Gastroesophageal sphincter (tissue), 4 donors: ENCODE measurements around the gene CCNG1. TPM values are rescaled to one million over a fixed set of nuclear protein-coding genes. Genes with fewer than 3 reads are reported as not detected.

Source experiments
- ATAC-seq: fragments of 150-250 bp; one replicate; pipeline ENCODE4 v1.9.1; 2016; ENCODE audit warnings: mild to moderate bottlenecking, moderate library complexity
- H3K27ac ChIP-seq, 4 donors: fragments of 200-600 bp; sonication (generic) in 3 of 4; 1 replicate in 3 of 4; 2 replicates in 1 of 4; pipeline ENCODE4 v1.5.1; 2016 to 2019
- H3K27me3 ChIP-seq: fragments of 200-600 bp; sonication (generic); one replicate; pipeline ENCODE4 v1.5.1; 2019
- H3K36me3 ChIP-seq, 2 donors: fragments of 200-600 bp; sonication (generic); one replicate each; pipeline ENCODE4 v1.5.1; 2019; ENCODE audit warnings: control low read depth in 1 of 2
- H3K4me1 ChIP-seq, 3 donors: fragments of 200-600 bp; sonication (generic); 1 replicate in 2 of 3; 2 replicates in 1 of 3; pipeline ENCODE4 v1.5.1; 2016 to 2019; ENCODE audit warnings: control low read depth in 2 of 3
- H3K4me3 ChIP-seq, 2 donors: fragments of 200-600 bp; sonication (generic); one replicate each; pipeline ENCODE4 v1.5.1; 2019; ENCODE audit warnings: mild to moderate bottlenecking in 1 of 2, moderate library complexity in 1 of 2
- H3K9me3 ChIP-seq, 3 donors: fragments of 200-600 bp; sonication (generic); one replicate each; pipeline ENCODE4 v1.5.1; 2017 to 2019; ENCODE audit warnings: control low read depth in 2 of 3
- EP300 ChIP-seq: sonication (generic); formaldehyde crosslinking; IDR thresholded peaks from one replicate; pipeline ENCODE4 v1.6.1; 2017; ENCODE audit warnings: antibody characterized with exemption, mild to moderate bottlenecking
- POLR2A ChIP-seq, 2 donors: fragments of 450-650 bp; IDR thresholded peaks; one replicate each; pipeline ENCODE4 v1.6.1; 2017; ENCODE audit warnings: antibody characterized with exemption in 2 of 2, mild to moderate bottlenecking in 2 of 2, moderate library complexity in 1 of 2
- POLR2AphosphoS5 ChIP-seq: sonication (generic); formaldehyde crosslinking; IDR thresholded peaks from one replicate; pipeline ENCODE4 v1.6.1; 2017; ENCODE audit warnings: antibody characterized with exemption
- WGBS, 2 donors: methylation state at CpG; one replicate each; pipeline ENCODE4 v1.1.5; 2018; ENCODE audit warnings: low coverage in 1 of 2; 5-methylcytosine and 5-hydroxymethylcytosine counted together
- total RNA-seq, 4 donors: library from RNA; depleted of rRNA; stranded (reverse); fragments of >200 nt; gene quantifications; one replicate each; pipeline ENCODE4 v1.1.0, GENCODE V29; 2016
- TF ChIP-seq, protein P1 (sequence below), 4 experiments: fragments of 200-600 bp in 2 of 4; fragments of 450-650 bp in 2 of 4; sonication (generic) in 1 of 4; IDR thresholded peaks; one replicate each; pipeline ENCODE4 v1.5.1; 2017 to 2019; ENCODE audit warnings: antibody characterized with exemption in 4 of 4, mild to moderate bottlenecking in 2 of 4, moderate library complexity in 2 of 4

The CCNG1 gene
- total RNA-seq, 4 donors from 2014 or later, result 132 to 189 (median 166) TPM

- Histone ChIP-seq H3K9me3 (no peaks in the 10 kb centered on the region), H3K36me3 (no peaks in the 10 kb centered on the region), H3K4me3 (no peak overlapping the region), H3K4me1 (peaks cover 0 to 30% (median 19%) of the 10 kb centered on the region in 3 donors), H3K27ac (no peak overlapping the region), H3K27me3 (no peaks in the 10 kb centered on the region)
- TF ChIP-seq, protein P1, sequence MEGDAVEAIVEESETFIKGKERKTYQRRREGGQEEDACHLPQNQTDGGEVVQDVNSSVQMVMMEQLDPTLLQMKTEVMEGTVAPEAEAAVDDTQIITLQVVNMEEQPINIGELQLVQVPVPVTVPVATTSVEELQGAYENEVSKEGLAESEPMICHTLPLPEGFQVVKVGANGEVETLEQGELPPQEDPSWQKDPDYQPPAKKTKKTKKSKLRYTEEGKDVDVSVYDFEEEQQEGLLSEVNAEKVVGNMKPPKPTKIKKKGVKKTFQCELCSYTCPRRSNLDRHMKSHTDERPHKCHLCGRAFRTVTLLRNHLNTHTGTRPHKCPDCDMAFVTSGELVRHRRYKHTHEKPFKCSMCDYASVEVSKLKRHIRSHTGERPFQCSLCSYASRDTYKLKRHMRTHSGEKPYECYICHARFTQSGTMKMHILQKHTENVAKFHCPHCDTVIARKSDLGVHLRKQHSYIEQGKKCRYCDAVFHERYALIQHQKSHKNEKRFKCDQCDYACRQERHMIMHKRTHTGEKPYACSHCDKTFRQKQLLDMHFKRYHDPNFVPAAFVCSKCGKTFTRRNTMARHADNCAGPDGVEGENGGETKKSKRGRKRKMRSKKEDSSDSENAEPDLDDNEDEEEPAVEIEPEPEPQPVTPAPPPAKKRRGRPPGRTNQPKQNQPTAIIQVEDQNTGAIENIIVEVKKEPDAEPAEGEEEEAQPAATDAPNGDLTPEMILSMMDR (IDR thresholded peaks at IDR 0.05), result no peak
- TF ChIP-seq POLR2AphosphoS5, result no peak
- no peak for TF ChIP-seq EP300
- TF ChIP-seq POLR2A (IDR thresholded peaks at IDR 0.05), result no peak
- no peak for ATAC-seq
These were observed 25.7 kb downstream of the CCNG1 start for GRCh38 chr5:163463063-163463435.

GRCh38 chr5:163467682-163468081 is 30.3 kb downstream of the CCNG1 start:
- no peak for ATAC-seq
- WGBS, 2 donors, result 83% methylated on average over 4 of the region's 4 CpGs
- Histone ChIP-seq H3K4me3 (no peak overlapping the region), H3K9me3 (no peaks in the 10 kb centered on the region), H3K36me3 (no peaks in the 10 kb centered on the region), H3K27me3 (no peaks in the 10 kb centered on the region), H3K4me1 (no peaks in the 10 kb centered on the region), H3K27ac (no peak overlapping the region)
- TF ChIP-seq EP300 (no peak), POLR2AphosphoS5 (no peak), POLR2A (IDR thresholded peaks at IDR 0.05) (no peak)
- TF ChIP-seq, protein P1 (IDR thresholded peaks at IDR 0.05), result no peak

GRCh38 chr5:163473635-163474243 is 36.3 kb downstream of the CCNG1 start:
- H3K36me3 ChIP-seq, result no peaks in the 10 kb centered on the region
- 86 to 87% methylated on average over 3 of the region's 3 CpGs for WGBS, 2 donors
- ATAC-seq, result no peak

DNA sequence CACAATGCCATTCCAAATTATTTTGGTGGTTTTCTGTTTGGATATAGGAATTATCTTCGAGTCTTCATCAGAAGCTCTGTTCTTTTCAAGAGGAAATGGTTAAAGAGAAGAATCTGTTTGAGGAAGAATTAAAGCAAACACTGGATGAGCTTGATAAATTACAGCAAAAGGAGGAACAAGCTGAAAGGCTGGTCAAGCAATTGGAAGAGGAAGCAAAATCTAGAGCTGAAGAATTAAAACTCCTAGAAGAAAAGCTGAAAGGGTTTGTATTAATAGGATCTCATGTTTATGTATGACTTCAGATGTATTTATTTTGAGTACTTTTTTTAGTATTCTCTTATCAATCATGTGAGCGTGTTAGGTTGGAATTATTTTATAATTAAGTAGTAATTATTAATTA is 38.0 kb downstream of the CCNG1 start:
- Histone ChIP-seq H3K9me3 (no peaks in the 10 kb centered on the region), H3K4me1 (no peaks in the 10 kb centered on the region), H3K36me3 (no peaks in the 10 kb centered on the region), H3K4me3 (no peak overlapping the region), H3K27me3 (no peaks in the 10 kb centered on the region), H3K27ac (no peak overlapping the region)
- 81 to 83% methylated on average over 2 of the region's 2 CpGs for WGBS, 2 donors
- TF ChIP-seq POLR2A (IDR thresholded peaks at IDR 0.05) (no peak), EP300 (no peak), POLR2AphosphoS5 (no peak)
- TF ChIP-seq, protein P1 (IDR thresholded peaks at IDR 0.05), result no peak
- ATAC-seq, result no peak

More at GRCh38 chr5:163473635-163474243, 36.3 kb downstream of the CCNG1 start:
- Histone ChIP-seq H3K9me3 (no peaks in the 10 kb centered on the region), H3K4me3 (no peak overlapping the region), H3K4me1 (no peaks in the 10 kb centered on the region), H3K27me3 (no peaks in the 10 kb centered on the region), H3K27ac (no peak overlapping the region)
- TF ChIP-seq, protein P1 (IDR thresholded peaks at IDR 0.05), result peak; percentile 26 to 47 (median 34)
- no peak for TF ChIP-seq POLR2AphosphoS5

DNA sequence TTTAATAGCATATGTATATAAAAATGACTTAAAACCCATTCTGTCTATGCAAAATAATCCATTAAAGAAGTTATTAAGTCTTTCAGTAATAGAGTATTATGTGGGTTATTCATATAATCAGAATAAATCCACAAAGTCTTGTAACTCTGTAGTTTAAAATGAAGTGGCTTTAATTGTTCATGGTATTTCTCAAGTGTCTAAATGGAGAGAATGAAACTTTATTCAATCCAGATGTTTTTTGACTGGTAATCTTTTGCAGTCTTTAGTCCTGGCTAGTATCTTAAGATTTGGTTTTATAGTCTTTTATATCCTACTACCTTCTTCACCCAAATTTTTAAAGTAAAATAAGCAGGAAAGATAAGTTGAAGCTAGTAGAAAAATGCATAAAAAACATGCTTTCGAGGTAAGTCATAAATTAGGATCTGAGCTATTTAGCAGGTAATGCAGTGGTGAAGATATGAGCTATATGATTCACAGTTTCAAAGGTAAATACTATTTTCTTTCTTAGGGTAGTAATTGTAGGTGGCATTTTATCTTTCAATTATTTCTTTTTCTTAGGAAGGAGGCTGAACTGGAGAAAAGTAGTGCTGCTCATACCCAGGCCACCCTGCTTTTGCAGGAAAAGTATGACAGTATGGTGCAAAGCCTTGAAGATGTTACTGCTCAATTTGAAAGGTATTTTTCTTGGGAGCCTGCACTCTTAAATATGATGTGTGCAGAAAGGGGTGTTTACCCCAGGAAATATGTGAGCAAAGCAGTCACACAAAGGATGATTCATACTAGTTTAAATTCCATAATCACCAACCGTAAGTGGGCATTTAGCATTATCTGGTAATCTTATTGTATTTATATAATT is 41.0 kb downstream of the CCNG1 start:
- no peaks in the 10 kb centered on the region for H3K27me3 ChIP-seq
- H3K27ac ChIP-seq, result no peak overlapping the region
- H3K4me1 ChIP-seq, result no peaks in the 10 kb centered on the region
- WGBS, 2 donors, result 72 to 88% methylated on average over 2 of the region's 2 CpGs
- H3K9me3 ChIP-seq, result no peaks in the 10 kb centered on the region
- H3K4me3 ChIP-seq, result no peak overlapping the region
- TF ChIP-seq POLR2A (IDR thresholded peaks at IDR 0.05) (no peak), POLR2AphosphoS5 (no peak), EP300 (no peak)
- TF ChIP-seq, protein P1 (IDR thresholded peaks at IDR 0.05), result no peak
- ATAC-seq, result no peak
- no peaks in the 10 kb centered on the region for H3K36me3 ChIP-seq
